Fibroblast of skin of right biceps (primary cell): Measurements from ENCODE around the gene ARHGAP25.
A peak's percentile ranks its signal among the peaks of the same experiment; 100 is the strongest.

Experiments
- DNase-seq: peaks from one replicate; pipeline ENCODE4 v3.0.0-alpha.2; 2013

ARHGAP25 gene

GRCh38 chr2:68837164-68837860 is 102.7 kb downstream of the ARHGAP25 start:
- peak; percentile 41 for DNase-seq

- DNase-seq, result peak; percentile 11
These were observed 103.3 kb downstream of the ARHGAP25 start for GRCh38 chr2:68837861-68838341.

GRCh38 chr2:68838641-68839040 is 104.0 kb downstream of the ARHGAP25 start:
- DNase-seq, result no peak

GRCh38 chr2:68839260-68839833 is 104.7 kb downstream of the ARHGAP25 start:
- no peak for DNase-seq

- no peak for DNase-seq
These were observed 110.4 kb downstream of the ARHGAP25 start for GRCh38 chr2:68845043-68845442.

- DNase-seq, result no peak
These were observed 111.5 kb downstream of the ARHGAP25 start for GRCh38 chr2:68846091-68846490.

GRCh38 chr2:68847751-68848150 is 113.1 kb downstream of the ARHGAP25 start:
- DNase-seq, result no peak

GRCh38 chr2:68849579-68850030 is 115.0 kb downstream of the ARHGAP25 start:
- peak; percentile 8 for DNase-seq

GRCh38 chr2:68850524-68850923 is 115.9 kb downstream of the ARHGAP25 start:
- no peak for DNase-seq

GRCh38 chr2:68853035-68853434 is 118.4 kb downstream of the ARHGAP25 start:
- DNase-seq, result peak; percentile 3

GRCh38 chr2:68853915-68854314 is 119.3 kb downstream of the ARHGAP25 start:
- DNase-seq, result no peak

GRCh38 chr2:68854476-68854875 is 119.9 kb downstream of the ARHGAP25 start:
- no peak for DNase-seq

GRCh38 chr2:68855550-68855949 is 120.9 kb downstream of the ARHGAP25 start:
- no peak for DNase-seq

GRCh38 chr2:68857202-68857845 is 122.7 kb downstream of the ARHGAP25 start:
- DNase-seq, result no peak

- DNase-seq, result no peak
These were observed 123.3 kb downstream of the ARHGAP25 start for GRCh38 chr2:68857855-68858456.

GRCh38 chr2:68860111-68860510 is 125.5 kb downstream of the ARHGAP25 start:
- DNase-seq, result no peak

GRCh38 chr2:68861330-68861729 is 126.7 kb downstream of the ARHGAP25 start:
- DNase-seq, result no peak

GRCh38 chr2:68862889-68863288 is 128.3 kb downstream of the ARHGAP25 start:
- no peak for DNase-seq

GRCh38 chr2:68863996-68864395 is 129.4 kb downstream of the ARHGAP25 start:
- DNase-seq, result no peak

GRCh38 chr2:68865108-68865507 is 130.5 kb downstream of the ARHGAP25 start:
- no peak for DNase-seq

GRCh38 chr2:68870215-68870614 is 135.6 kb downstream of the ARHGAP25 start:
- DNase-seq, result peak; percentile 27

GRCh38 chr2:68871159-68871764 is 136.7 kb downstream of the ARHGAP25 start, which contains the start of gene BMP10:
TSS of gene BMP10 (minus strand) at chr2:68871397. CDS start at chr2:68871358, 39 bp downstream.
- no peak for DNase-seq
